HepG2 (cell line): Measurements from ENCODE around the gene LGALS1. TPM values are rescaled to one million over a fixed set of nuclear protein-coding genes. Genes with fewer than 3 reads are reported as not detected.

Experiments
- GZF1 ChIP-seq: sonication (generic); formaldehyde crosslinking; IDR thresholded peaks from 2 replicates; pipeline ENCODE4 v1.5.1; 2020; ENCODE audit warnings: mild to moderate bottlenecking, missing genetic modification reagents
- MAFF ChIP-seq: IDR thresholded peaks from 2 replicates; pipeline ENCODE4 v1.6.1; 2011; ENCODE audit warnings: low read depth, low read length, improper control_type of control experiment
- MYNN ChIP-seq: sonication (generic); formaldehyde crosslinking; IDR thresholded peaks from 2 replicates; pipeline ENCODE4 v1.4.0; 2020; ENCODE audit warnings: mild to moderate bottlenecking, low read depth, missing genetic modification reagents
- MZF1 ChIP-seq: sonication (generic); formaldehyde crosslinking; IDR thresholded peaks from 2 replicates; pipeline ENCODE4 v1.8.1; 2023; ENCODE audit warnings: mild to moderate bottlenecking, missing genetic modification reagents, borderline replicate concordance
- NFRKB ChIP-seq: fragments of 450-650 bp; IDR thresholded peaks from 2 replicates; pipeline ENCODE4 v1.6.1; 2017
- NFYC ChIP-seq: IDR thresholded peaks from 2 replicates; pipeline ENCODE4 v1.6.1; 2016; ENCODE audit warnings: missing genetic modification reagents, missing compliant biosample characterization
- PBX2 ChIP-seq: IDR thresholded peaks from 2 replicates; pipeline ENCODE4 v1.6.1; 2016; ENCODE audit warnings: control low read depth
- PTBP1 ChIP-seq: fragments of 200-400 bp; formaldehyde crosslinking; IDR thresholded peaks from 2 replicates; pipeline ENCODE4 v1.6.1; 2018; ENCODE audit warnings: low read length, low read depth; ENCODE audit not compliant: poor library complexity, severe bottlenecking
- RFXANK ChIP-seq: IDR thresholded peaks from 2 replicates; pipeline ENCODE4 v1.6.1; 2016
- SAP130 ChIP-seq: IDR thresholded peaks from 2 replicates; pipeline ENCODE4 v1.6.1; 2016; ENCODE audit warnings: low read depth
- SP5 ChIP-seq: IDR thresholded peaks from 2 replicates; pipeline ENCODE4 v1.6.1; 2016; ENCODE audit warnings: low read depth, borderline replicate concordance
- TRIM24 ChIP-seq: sonication (generic); formaldehyde crosslinking; IDR thresholded peaks from 2 replicates; pipeline ENCODE4 v1.8.0; 2022; ENCODE audit warnings: mild to moderate bottlenecking, missing genetic modification reagents
- YY1 ChIP-seq: IDR thresholded peaks from 2 replicates; pipeline ENCODE4 v1.6.1; 2011; ENCODE audit warnings: low read length, low read depth, moderate library complexity, mild to moderate bottlenecking; ENCODE audit not compliant: insufficient read depth, insufficient replicate concordance
- ZBTB3 ChIP-seq: sonication (generic); formaldehyde crosslinking; IDR thresholded peaks from 2 replicates; pipeline ENCODE4 v1.4.0; 2020; ENCODE audit warnings: low read depth, mild to moderate bottlenecking, moderate library complexity, missing genetic modification reagents, borderline replicate concordance
- ZNF251 ChIP-seq: sonication (generic); formaldehyde crosslinking; IDR thresholded peaks from 2 replicates; pipeline ENCODE4 v1.9.0; 2021; ENCODE audit warnings: mild to moderate bottlenecking, missing genetic modification reagents
- ZNF280B ChIP-seq: sonication (generic); formaldehyde crosslinking; IDR thresholded peaks from 2 replicates; pipeline ENCODE4 v1.5.0; 2020; ENCODE audit warnings: missing genetic modification reagents, mild to moderate bottlenecking, borderline replicate concordance
- ZNF329 ChIP-seq: sonication (generic); formaldehyde crosslinking; IDR thresholded peaks from 2 replicates; pipeline ENCODE4 v1.9.0; 2021; ENCODE audit warnings: low read depth, mild to moderate bottlenecking, missing genetic modification reagents
- ZNF337 ChIP-seq: sonication (generic); formaldehyde crosslinking; IDR thresholded peaks from 2 replicates; pipeline ENCODE4 v1.5.1; 2020; ENCODE audit warnings: missing genetic modification reagents, low read depth, mild to moderate bottlenecking, borderline replicate concordance
- ZNF460 ChIP-seq: sonication (generic); formaldehyde crosslinking; IDR thresholded peaks from 2 replicates; pipeline ENCODE4 v1.5.1; 2020; ENCODE audit warnings: missing genetic modification reagents, mild to moderate bottlenecking, borderline replicate concordance
- ZNF468 ChIP-seq: sonication (generic); formaldehyde crosslinking; IDR thresholded peaks from 2 replicates; pipeline ENCODE4 v1.8.0; 2022; ENCODE audit warnings: mild to moderate bottlenecking, moderate library complexity, missing genetic modification reagents
- ZNF530 ChIP-seq: sonication (generic); formaldehyde crosslinking; IDR thresholded peaks from 2 replicates; pipeline ENCODE4 v1.5.0; 2020; ENCODE audit warnings: low read depth, mild to moderate bottlenecking, missing genetic modification reagents
- ZNF616 ChIP-seq: sonication (generic); formaldehyde crosslinking; IDR thresholded peaks from 2 replicates; pipeline ENCODE4 v1.5.0; 2020; ENCODE audit warnings: low read depth, mild to moderate bottlenecking, missing genetic modification reagents
- ZNF773 ChIP-seq: sonication (generic); formaldehyde crosslinking; IDR thresholded peaks from 2 replicates; pipeline ENCODE4 v1.4.0; 2020; ENCODE audit warnings: missing genetic modification reagents, borderline replicate concordance
- ZNF782 ChIP-seq: sonication (generic); formaldehyde crosslinking; IDR thresholded peaks from 2 replicates; pipeline ENCODE4 v1.4.0; 2020; ENCODE audit warnings: missing genetic modification reagents, mild to moderate bottlenecking, borderline replicate concordance
- polyA plus RNA-seq, 8 experiments: library from polyadenylated mRNA; depleted of rRNA in 3 of 8; stranded (reverse) in 7 of 8; unstranded in 1 of 8; fragments of >200 nt; fragmentation: Illumina TruSeq in 4 of 8; extraction: Trizol in 4 of 8; gene quantifications; 2 replicates each; pipeline versions ENCODE4 v1.2.1 to v1.2.3, GENCODE V29; 2011 to 2016; ENCODE audit warnings: low read depth in 4 of 8, missing spikeins in 1 of 8, mixed read lengths in 1 of 8; ENCODE audit not compliant: insufficient read depth in 1 of 8
- total RNA-seq, 5 experiments: library from RNA; depleted of rRNA; stranded (reverse); fragments of >200 nt; fragmentation: Illumina TruSeq; extraction: Trizol; gene quantifications; 2 replicates each; pipeline ENCODE4 v1.2.3, GENCODE V29; 2016; ENCODE audit warnings: low read depth in 1 of 5
- TF ChIP-seq, protein P1 (sequence below): sonication (generic); formaldehyde crosslinking; IDR thresholded peaks from 2 replicates; pipeline ENCODE4 v1.4.0; 2020; ENCODE audit warnings: missing genetic modification reagents, borderline replicate concordance

The LGALS1 gene
- total and polyA plus RNA-seq, 2 of the 13 experiments (the other 11 are each of a cell fraction or from before 2014, with no cell fraction given), result 103 to 858 TPM

DNA sequence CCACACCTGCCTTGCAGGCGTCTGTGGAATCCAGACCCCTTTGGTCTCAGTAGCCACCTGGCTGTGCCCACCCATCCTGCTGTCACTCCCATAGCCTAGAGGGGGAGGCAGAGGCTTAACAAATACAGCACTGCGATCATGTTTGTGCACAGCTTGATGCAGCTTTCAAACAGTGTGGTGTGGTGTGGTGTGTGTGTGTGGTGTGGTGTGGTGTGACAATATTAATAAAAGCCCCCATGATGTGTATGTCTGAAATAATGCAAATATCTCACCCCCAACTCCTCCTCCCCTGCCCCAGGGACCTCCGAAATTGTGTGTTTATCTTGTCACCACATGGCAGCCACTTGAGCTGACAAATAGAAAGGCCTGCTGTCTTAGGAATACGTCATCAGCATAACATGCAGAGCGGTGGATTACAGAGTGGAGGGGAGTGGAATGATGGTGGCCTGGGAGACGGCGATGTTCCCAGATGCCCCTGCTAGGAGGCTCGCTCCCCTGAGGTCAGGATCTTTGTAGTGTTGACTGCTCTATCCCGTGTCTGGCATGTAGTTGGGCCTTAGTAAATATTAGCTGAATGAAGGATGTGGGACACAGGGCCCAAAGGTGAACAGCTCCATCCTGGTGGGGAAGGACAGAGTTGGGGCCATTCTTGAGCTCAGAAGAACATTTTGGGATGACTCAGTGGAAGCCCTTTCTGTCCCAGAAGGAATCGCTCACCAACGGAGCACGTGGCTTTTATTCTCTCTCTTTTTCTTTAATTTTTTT lies 14.1 kb upstream of the LGALS1 start (continued):
- TF ChIP-seq GZF1 (CRISPR knock-in tag) (no peak), ZNF468 (CRISPR knock-in tag) (no peak), MYNN (no peak), ZNF251 (CRISPR knock-in tag) (no peak), PTBP1 (no peak), ZNF616 (no peak), MAFF (no peak), MZF1 (CRISPR knock-in tag) (no peak), ZNF280B (CRISPR knock-in tag) (no peak), NFYC (CRISPR knock-in tag) (peak; percentile 13; the same call in 1 of the 2 replicates), RFXANK (CRISPR knock-in tag) (no peak), ZNF460 (no peak), ZNF337 (CRISPR knock-in tag) (no peak), ZBTB3 (CRISPR knock-in tag) (no peak), ZNF782 (CRISPR knock-in tag) (no peak), SP5 (CRISPR knock-in tag) (peak; percentile 44; the same call in 1 of the 2 replicates), TRIM24 (CRISPR knock-in tag) (no peak), ZNF773 (no peak), YY1 (no peak), SAP130 (peak; percentile 92), ZNF530 (no peak), ZNF329 (CRISPR knock-in tag) (no peak), PBX2 (CRISPR knock-in tag) (no peak), NFRKB (no peak)
- TF ChIP-seq, protein P1, sequence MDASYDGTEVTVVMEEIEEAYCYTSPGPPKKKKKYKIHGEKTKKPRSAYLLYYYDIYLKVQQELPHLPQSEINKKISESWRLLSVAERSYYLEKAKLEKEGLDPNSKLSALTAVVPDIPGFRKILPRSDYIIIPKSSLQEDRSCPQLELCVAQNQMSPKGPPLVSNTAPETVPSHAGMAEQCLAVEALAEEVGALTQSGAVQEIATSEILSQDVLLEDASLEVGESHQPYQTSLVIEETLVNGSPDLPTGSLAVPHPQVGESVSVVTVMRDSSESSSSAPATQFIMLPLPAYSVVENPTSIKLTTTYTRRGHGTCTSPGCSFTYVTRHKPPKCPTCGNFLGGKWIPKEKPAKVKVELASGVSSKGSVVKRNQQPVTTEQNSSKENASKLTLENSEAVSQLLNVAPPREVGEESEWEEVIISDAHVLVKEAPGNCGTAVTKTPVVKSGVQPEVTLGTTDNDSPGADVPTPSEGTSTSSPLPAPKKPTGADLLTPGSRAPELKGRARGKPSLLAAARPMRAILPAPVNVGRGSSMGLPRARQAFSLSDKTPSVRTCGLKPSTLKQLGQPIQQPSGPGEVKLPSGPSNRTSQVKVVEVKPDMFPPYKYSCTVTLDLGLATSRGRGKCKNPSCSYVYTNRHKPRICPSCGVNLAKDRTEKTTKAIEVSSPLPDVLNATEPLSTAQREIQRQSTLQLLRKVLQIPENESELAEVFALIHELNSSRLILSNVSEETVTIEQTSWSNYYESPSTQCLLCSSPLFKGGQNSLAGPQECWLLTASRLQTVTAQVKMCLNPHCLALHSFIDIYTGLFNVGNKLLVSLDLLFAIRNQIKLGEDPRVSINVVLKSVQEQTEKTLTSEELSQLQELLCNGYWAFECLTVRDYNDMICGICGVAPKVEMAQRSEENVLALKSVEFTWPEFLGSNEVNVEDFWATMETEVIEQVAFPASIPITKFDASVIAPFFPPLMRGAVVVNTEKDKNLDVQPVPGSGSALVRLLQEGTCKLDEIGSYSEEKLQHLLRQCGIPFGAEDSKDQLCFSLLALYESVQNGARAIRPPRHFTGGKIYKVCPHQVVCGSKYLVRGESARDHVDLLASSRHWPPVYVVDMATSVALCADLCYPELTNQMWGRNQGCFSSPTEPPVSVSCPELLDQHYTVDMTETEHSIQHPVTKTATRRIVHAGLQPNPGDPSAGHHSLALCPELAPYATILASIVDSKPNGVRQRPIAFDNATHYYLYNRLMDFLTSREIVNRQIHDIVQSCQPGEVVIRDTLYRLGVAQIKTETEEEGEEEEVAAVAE (CRISPR knock-in tag), result no peak
